ENCODE data around the gene PLIN5.
"Not testable (repeated sequence)": the region's sequence is repeated elsewhere in the genome, so short reads cannot be mapped to it uniquely, and the experiment has no call there.

The PLIN5 gene

GRCh38 chr19:4543842-4544647 is 9.0 kb upstream of the PLIN5 start:
- DNase-seq (ENCODE audit: low spot score) = no peak

GRCh38 chr19:4542896-4543841 is 8.1 kb upstream of the PLIN5 start:
- no peak for DNase-seq (ENCODE audit: low spot score)

- DNase-seq (ENCODE audit: low spot score) = not testable (repeated sequence)
Observed at GRCh38 chr19:4541806-4542145, 6.8 kb upstream of the PLIN5 start.

- no peak for DNase-seq (ENCODE audit: low spot score)
Observed at GRCh38 chr19:4541114-4541805, 6.2 kb upstream of the PLIN5 start.

GRCh38 chr19:4539693-4540581 is 4.9 kb upstream of the PLIN5 start, which contains the start of gene LRG1:
TSS of gene LRG1 (minus strand) at chr19:4540036. CDS start at chr19:4540013, 23 bp downstream.
- peak; percentile 89 for DNase-seq (ENCODE audit: low spot score)

- no peak for DNase-seq (ENCODE audit: low spot score)
Observed at GRCh38 chr19:4539169-4539692, 4.2 kb upstream of the PLIN5 start.

GRCh38 chr19:4538601-4538954 is 3.6 kb upstream of the PLIN5 start:
- DNase-seq (ENCODE audit: low spot score) = no peak

- DNase-seq (ENCODE audit: low spot score) = no peak
Observed at GRCh38 chr19:4537953-4538600, 3.1 kb upstream of the PLIN5 start.

- no peak for DNase-seq (ENCODE audit: low spot score)
Observed at GRCh38 chr19:4536798-4537197, 1.8 kb upstream of the PLIN5 start.

- DNase-seq (ENCODE audit: low spot score) = no peak
Observed at GRCh38 chr19:4533835-4534424, 1.1 kb downstream of the PLIN5 start.

- no peak for DNase-seq (ENCODE audit: low spot score)
Observed at GRCh38 chr19:4533334-4533733, 1.7 kb downstream of the PLIN5 start.

GRCh38 chr19:4531562-4532165 is 3.4 kb downstream of the PLIN5 start:
- DNase-seq (ENCODE audit: low spot score) = no peak

GRCh38 chr19:4529924-4530522 is 5.0 kb downstream of the PLIN5 start:
- no peak for DNase-seq (ENCODE audit: low spot score)

GRCh38 chr19:4528843-4529242 is 6.2 kb downstream of the PLIN5 start:
- DNase-seq (ENCODE audit: low spot score) = no peak

- not testable (repeated sequence) for DNase-seq (ENCODE audit: low spot score)
Observed at GRCh38 chr19:4527377-4527776, 7.6 kb downstream of the PLIN5 start.

- DNase-seq (ENCODE audit: low spot score) = no peak
Observed at GRCh38 chr19:4525563-4526002, 9.4 kb downstream of the PLIN5 start.

- DNase-seq (ENCODE audit: low spot score) = peak; percentile 85
Observed at GRCh38 chr19:4524808-4525562, 10.0 kb downstream of the PLIN5 start.

GRCh38 chr19:4523306-4524110 is 11.5 kb downstream of the PLIN5 start:
- peak; percentile 75 for DNase-seq (ENCODE audit: low spot score)
